H9 (cell line): ENCODE data around the gene RYR1. TPM values are rescaled to one million over a fixed set of nuclear protein-coding genes. Genes with fewer than 3 reads are reported as not detected.

Experiments
- DNase-seq: peaks from one replicate; pipeline ENCODE4 v3.0.0-alpha.2; 2017
- H2AFZ ChIP-seq: one replicate; pipeline ENCODE4 v1.6.1; 2013; ENCODE audit warnings: mild to moderate bottlenecking, low read length, control low read depth, moderate library complexity
- H2AK5ac ChIP-seq: 2 replicates; pipeline ENCODE4 v1.6.1; 2013; ENCODE audit warnings: low read length, control low read depth, mixed read lengths; ENCODE audit not compliant: insufficient read length
- H2BK120ac ChIP-seq: one replicate; pipeline ENCODE4 v1.6.1; 2013; ENCODE audit warnings: low read depth, mild to moderate bottlenecking, low read length, control low read depth, inconsistent platforms; ENCODE audit not compliant: poor library complexity, severe bottlenecking
- H2BK12ac ChIP-seq: 2 replicates; pipeline ENCODE4 v1.6.1; 2013; ENCODE audit warnings: low read length, control low read depth, mixed read lengths, low read depth; ENCODE audit not compliant: insufficient read length
- H2BK15ac ChIP-seq: 2 replicates; pipeline ENCODE4 v1.6.1; 2013; ENCODE audit warnings: low read depth, low read length, control low read depth
- H2BK20ac ChIP-seq: one replicate; pipeline ENCODE4 v1.6.1; 2013; ENCODE audit warnings: low read depth, mild to moderate bottlenecking, low read length, control low read depth, inconsistent platforms; ENCODE audit not compliant: poor library complexity, severe bottlenecking
- H2BK5ac ChIP-seq: 2 replicates; pipeline ENCODE4 v1.6.1; 2013; ENCODE audit warnings: low read length, control low read depth, mixed read lengths; ENCODE audit not compliant: insufficient read length
- H3K14ac ChIP-seq: 2 replicates; pipeline ENCODE4 v1.6.1; 2013; ENCODE audit warnings: low read length, control low read depth; ENCODE audit not compliant: insufficient read depth
- H3K18ac ChIP-seq: 2 replicates; pipeline ENCODE4 v1.6.1; 2013; ENCODE audit warnings: low read depth, mild to moderate bottlenecking, mixed read lengths, low read length, control low read depth; ENCODE audit not compliant: insufficient read length
- H3K23ac ChIP-seq: 2 replicates; pipeline ENCODE4 v1.6.1; 2013; ENCODE audit warnings: low read length, control low read depth, mixed read lengths, low read depth; ENCODE audit not compliant: insufficient read length
- H3K23me2 ChIP-seq: 2 replicates; pipeline ENCODE4 v1.6.1; 2013; ENCODE audit warnings: low read depth, mild to moderate bottlenecking, mixed read lengths, low read length, control low read depth; ENCODE audit not compliant: insufficient read length, poor library complexity, severe bottlenecking
- H3K27ac ChIP-seq: 2 replicates; pipeline ENCODE4 v1.5.1; 2013; ENCODE audit warnings: low read length, control low read depth, mixed read lengths, low read depth; ENCODE audit not compliant: insufficient read length
- H3K27me3 ChIP-seq: 2 replicates; pipeline ENCODE4 v1.6.1; 2013; ENCODE audit warnings: low read length, control low read depth, inconsistent platforms; ENCODE audit not compliant: insufficient read depth
- H3K4ac ChIP-seq: 2 replicates; pipeline ENCODE4 v1.6.1; 2013; ENCODE audit warnings: low read depth, mild to moderate bottlenecking, control low read depth, inconsistent platforms, low read length, moderate library complexity
- H3K4me1 ChIP-seq: 2 replicates; pipeline ENCODE4 v1.6.1; 2013; ENCODE audit warnings: low read length, control low read depth, inconsistent platforms; ENCODE audit not compliant: insufficient read depth
- H3K4me2 ChIP-seq: 2 replicates; pipeline ENCODE4 v1.6.1; 2013; ENCODE audit warnings: low read length, control low read depth, mixed read lengths; ENCODE audit not compliant: insufficient read length, insufficient read depth
- H3K56ac ChIP-seq: 2 replicates; pipeline ENCODE4 v1.6.1; 2013; ENCODE audit warnings: low read depth, mild to moderate bottlenecking, mixed read lengths, low read length, control low read depth; ENCODE audit not compliant: insufficient read length
- H3K79me1 ChIP-seq: 2 replicates; pipeline ENCODE4 v1.6.1; 2013; ENCODE audit warnings: low read depth, mild to moderate bottlenecking, moderate library complexity, low read length, control low read depth, inconsistent platforms; ENCODE audit not compliant: insufficient read depth, poor library complexity, severe bottlenecking
- H3K79me2 ChIP-seq: 2 replicates; pipeline ENCODE4 v1.6.1; 2013; ENCODE audit warnings: low read length, control low read depth, inconsistent platforms; ENCODE audit not compliant: insufficient read depth
- H3K9ac ChIP-seq: 2 replicates; pipeline ENCODE4 v1.6.1; 2013; ENCODE audit warnings: low read length, control low read depth, mixed read lengths; ENCODE audit not compliant: insufficient read length; ENCODE audit errors: extremely low read depth
- H3K9me3 ChIP-seq: one replicate; pipeline ENCODE4 v1.6.1; 2013; ENCODE audit warnings: low read depth, low read length, inconsistent platforms; ENCODE audit not compliant: control insufficient read depth
- H3T11ph ChIP-seq: one replicate; pipeline ENCODE4 v1.6.1; 2013; ENCODE audit warnings: mild to moderate bottlenecking, low read length, control low read depth, inconsistent platforms
- H4K20me1 ChIP-seq: one replicate; pipeline ENCODE4 v1.6.1; 2013; ENCODE audit not compliant: control insufficient read depth, insufficient read length, insufficient read depth
- H4K5ac ChIP-seq: 2 replicates; pipeline ENCODE4 v1.6.1; 2013; ENCODE audit warnings: low read depth, mild to moderate bottlenecking, mixed read lengths, low read length, control low read depth; ENCODE audit not compliant: insufficient read length
- H4K8ac ChIP-seq: replicated peaks from 2 replicates; pipeline ENCODE4 v1.6.1; 2013; ENCODE audit warnings: low read length, control low read depth, mixed read lengths, low read depth; ENCODE audit not compliant: insufficient read length
- H4K91ac ChIP-seq: 2 replicates; pipeline ENCODE4 v1.6.1; 2013; ENCODE audit warnings: low read depth, mild to moderate bottlenecking, moderate library complexity, mixed read lengths, low read length, control low read depth; ENCODE audit not compliant: insufficient read length
- H3K27ac Mint-ChIP-seq, 3 experiments: 2 replicates in 2 of 3; 3 replicates in 1 of 3; pipeline ENCODE4 v1.8.0; 2020 to 2021; ENCODE audit warnings: mixed read lengths in 3 of 3, mild to moderate bottlenecking in 1 of 3, moderate library complexity in 1 of 3
- H3K27me3 Mint-ChIP-seq: 2 replicates; pipeline ENCODE4 v1.8.0; 2021; ENCODE audit warnings: low read depth, mild to moderate bottlenecking, moderate library complexity, mixed read lengths
- H3K36me3 Mint-ChIP-seq, 3 experiments: 2 replicates in 2 of 3; 3 replicates in 1 of 3; pipeline ENCODE4 v1.8.0; 2020 to 2021; ENCODE audit warnings: low read depth in 3 of 3, mixed read lengths in 3 of 3; ENCODE audit not compliant: insufficient read depth in 1 of 3
- H3K4me1 Mint-ChIP-seq, 2 experiments: 2 replicates each; pipeline ENCODE4 v1.8.0; 2020; ENCODE audit warnings: mixed read lengths in 2 of 2
- H3K4me3 Mint-ChIP-seq, 2 experiments: 2 replicates in 1 of 2; 3 replicates in 1 of 2; pipeline ENCODE4 v1.8.0; 2020 to 2021; ENCODE audit warnings: mild to moderate bottlenecking in 2 of 2, mixed read lengths in 2 of 2, moderate library complexity in 1 of 2
- H3K9me3 Mint-ChIP-seq, 2 experiments: 2 replicates in 1 of 2; 3 replicates in 1 of 2; pipeline ENCODE4 v1.8.0; 2020; ENCODE audit warnings: mild to moderate bottlenecking in 2 of 2, mixed read lengths in 2 of 2, moderate library complexity in 1 of 2
- CTCF ChIP-seq: fragments of 200-600 bp; sonication (generic); conservative IDR thresholded peaks from 3 replicates; pipeline ENCODE4 v1.8.0; 2021; ENCODE audit warnings: antibody characterized with exemption, mild to moderate bottlenecking
- WGBS: extraction: QIAGEN DNeasy Blood & Tissue Kit; methylation state at CpG from one replicate; pipeline ENCODE4 v1.1.7; 2013; ENCODE audit warnings: missing lambda C conversion rate, low lambda C conversion rate, mixed read lengths; ENCODE audit not compliant: insufficient read length; ENCODE audit errors: extremely low coverage; 5-methylcytosine and 5-hydroxymethylcytosine counted together
- total RNA-seq: library from RNA; stranded (reverse); gene quantifications from 2 replicates; pipeline ENCODE4 v1.2.1, GENCODE V29; 2021

The RYR1 gene
- total RNA-seq, 1 experiment from 2014 or later, result 8.9 TPM

DNA sequence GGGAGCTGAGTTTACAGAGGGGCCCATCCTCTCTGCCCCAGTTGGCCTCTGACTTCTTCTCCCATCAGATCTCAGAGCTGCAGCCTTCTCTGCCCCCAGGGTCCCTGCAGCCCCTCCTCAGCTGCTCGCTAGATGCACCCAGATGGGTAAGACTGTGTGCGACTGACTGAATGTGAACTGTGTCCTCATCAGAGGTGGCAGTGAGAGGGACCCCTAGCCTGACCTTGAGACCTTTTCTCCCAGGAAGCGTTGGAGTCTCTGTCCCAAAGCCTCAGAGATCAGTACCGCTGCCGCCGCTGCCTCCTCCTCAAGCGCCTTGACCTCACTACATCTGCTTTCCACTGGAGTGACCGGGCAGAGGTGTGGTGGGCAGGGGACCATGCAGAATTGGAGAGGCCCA lies 28.2 kb upstream of the RYR1 start:
- no peak overlapping the region for H3K23ac ChIP-seq
- H3K79me2 ChIP-seq, result no peaks in the 10 kb centered on the region
- no peaks in the 10 kb centered on the region for H3K9me3 ChIP-seq
- WGBS, result no CpG with 5 or more reads among the region's 8 CpGs
- H3K4me1 ChIP-seq, result no peaks in the 10 kb centered on the region
- H3K56ac ChIP-seq, result no peak overlapping the region
- DNase-seq, result no peak
- no peaks in the 10 kb centered on the region for H3K9me3 Mint-ChIP-seq
- H2BK120ac ChIP-seq, result no peak overlapping the region
- H3K27me3 Mint-ChIP-seq, result peaks cover 25% of the 10 kb centered on the region
- no peak overlapping the region for H3K4me2 ChIP-seq
- H3K14ac ChIP-seq, result no peak overlapping the region
- no peak overlapping the region for H2AK5ac ChIP-seq
- no peak overlapping the region for H4K8ac ChIP-seq
- H2BK12ac ChIP-seq, result no peak overlapping the region
- no peak overlapping the region for H3K27ac ChIP-seq
- no peak for TF ChIP-seq CTCF
- peaks cover 5% of the 10 kb centered on the region for H3K23me2 ChIP-seq
- H2AFZ ChIP-seq, result no peak overlapping the region
- peaks cover 3 to 19% (median 17%) of the 10 kb centered on the region in 3 experiments; a peak in 6 of 7 replicates for H3K36me3 Mint-ChIP-seq
- H3K27me3 ChIP-seq, result peaks cover 3% of the 10 kb centered on the region; the same call in 1 of the 2 replicates
- H4K5ac ChIP-seq, result no peak overlapping the region
- 0 out of 5 replicates have a peak overlapping the region, but pooled peaks of 1 of the 2 experiments have one; percentile 25 for H3K4me3 Mint-ChIP-seq
- H3K4ac ChIP-seq, result no peak overlapping the region
- H4K20me1 ChIP-seq, result no peaks in the 10 kb centered on the region
- H3K18ac ChIP-seq, result no peak overlapping the region
- no peak overlapping the region for H4K91ac ChIP-seq
- H3K9ac ChIP-seq, result no peak overlapping the region
- H2BK15ac ChIP-seq, result no peak overlapping the region
- H3K27ac Mint-ChIP-seq, result 0 out of 7 replicates have a peak overlapping the region, but pooled peaks of 1 of the 3 experiments have one; percentile 53
- H2BK5ac ChIP-seq, result no peak overlapping the region
- H3T11ph ChIP-seq, result no peak overlapping the region
- no peak overlapping the region for H2BK20ac ChIP-seq
- no peaks in the 10 kb centered on the region for H3K79me1 ChIP-seq
- H3K4me1 Mint-ChIP-seq, result 0 out of 4 replicates have a peak, but pooled peaks cover 0 to 2% of the 10 kb centered on the region in 2 experiments
